ENCODE results near the gene PLCD1.

DNA sequence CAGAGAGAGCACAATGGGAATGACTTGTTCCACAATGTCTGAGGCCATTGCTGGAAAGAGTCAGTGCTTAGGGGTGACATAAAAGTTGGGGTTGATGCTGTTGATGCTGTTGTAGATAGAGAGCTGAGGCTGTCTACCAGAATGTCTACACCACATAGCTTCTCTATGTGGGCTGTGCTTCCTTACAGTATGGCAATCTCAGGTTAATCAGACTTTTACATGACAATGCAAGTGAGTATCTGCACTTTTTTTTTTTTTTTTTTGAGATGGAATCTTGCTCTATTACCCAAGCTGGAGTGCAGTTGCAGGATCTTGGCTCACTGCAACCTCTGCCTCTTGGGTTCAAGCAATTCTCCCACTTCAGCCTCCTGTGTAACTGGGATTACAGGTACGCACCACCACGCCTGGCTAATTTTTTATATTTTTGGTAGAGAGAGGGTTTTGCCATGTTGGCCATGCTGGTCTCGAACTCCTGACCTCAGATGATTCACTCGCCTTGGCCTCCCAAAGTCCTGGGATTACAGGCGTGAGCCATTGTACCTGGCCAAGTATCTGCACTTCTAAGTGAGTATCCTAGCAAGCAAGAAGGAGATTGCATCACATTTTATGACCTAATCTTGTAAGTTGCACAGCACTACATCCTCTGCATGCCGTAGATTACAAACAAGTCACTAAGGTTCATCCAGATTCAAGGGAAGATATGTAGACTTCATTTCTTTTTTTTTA is 38.2 kb upstream of the PLCD1 start:
- TF ChIP-seq, protein P1, sequence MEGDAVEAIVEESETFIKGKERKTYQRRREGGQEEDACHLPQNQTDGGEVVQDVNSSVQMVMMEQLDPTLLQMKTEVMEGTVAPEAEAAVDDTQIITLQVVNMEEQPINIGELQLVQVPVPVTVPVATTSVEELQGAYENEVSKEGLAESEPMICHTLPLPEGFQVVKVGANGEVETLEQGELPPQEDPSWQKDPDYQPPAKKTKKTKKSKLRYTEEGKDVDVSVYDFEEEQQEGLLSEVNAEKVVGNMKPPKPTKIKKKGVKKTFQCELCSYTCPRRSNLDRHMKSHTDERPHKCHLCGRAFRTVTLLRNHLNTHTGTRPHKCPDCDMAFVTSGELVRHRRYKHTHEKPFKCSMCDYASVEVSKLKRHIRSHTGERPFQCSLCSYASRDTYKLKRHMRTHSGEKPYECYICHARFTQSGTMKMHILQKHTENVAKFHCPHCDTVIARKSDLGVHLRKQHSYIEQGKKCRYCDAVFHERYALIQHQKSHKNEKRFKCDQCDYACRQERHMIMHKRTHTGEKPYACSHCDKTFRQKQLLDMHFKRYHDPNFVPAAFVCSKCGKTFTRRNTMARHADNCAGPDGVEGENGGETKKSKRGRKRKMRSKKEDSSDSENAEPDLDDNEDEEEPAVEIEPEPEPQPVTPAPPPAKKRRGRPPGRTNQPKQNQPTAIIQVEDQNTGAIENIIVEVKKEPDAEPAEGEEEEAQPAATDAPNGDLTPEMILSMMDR (IDR thresholded peaks at IDR 0.05; ENCODE audit: control extremely low read depth in 1 of 3, insufficient read depth in 1 of 3, low read depth in 1 of 3, low read length in 3 of 3): no peak
- TF ChIP-seq YY1 (IDR thresholded peaks at IDR 0.05; ENCODE audit: low read depth, low read length): no peak
- TF ChIP-seq HDAC2 (IDR thresholded peaks at IDR 0.05; ENCODE audit: borderline replicate concordance in 1 of 2, low read depth in 2 of 2, low read length in 2 of 2): no peak
- TF ChIP-seq, protein P2, sequence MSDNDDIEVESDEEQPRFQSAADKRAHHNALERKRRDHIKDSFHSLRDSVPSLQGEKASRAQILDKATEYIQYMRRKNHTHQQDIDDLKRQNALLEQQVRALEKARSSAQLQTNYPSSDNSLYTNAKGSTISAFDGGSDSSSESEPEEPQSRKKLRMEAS (IDR thresholded peaks at IDR 0.05): no peak
- TF ChIP-seq PHF8 (conservative IDR thresholded peaks at IDR 0.05; ENCODE audit: low read depth, low read length): no peak
- TF ChIP-seq POLR2AphosphoS5 (IDR thresholded peaks at IDR 0.05; ENCODE audit: low read depth, low read length): no peak
- TF ChIP-seq CHD1 (IDR thresholded peaks at IDR 0.05; ENCODE audit: low read depth, low read length): no peak
- TF ChIP-seq JUND (IDR thresholded peaks at IDR 0.05; ENCODE audit: low read length): no peak
- TF ChIP-seq POLR2A (IDR thresholded peaks at IDR 0.05; ENCODE audit: control extremely low read depth in 1 of 2, low read depth in 2 of 2, low read length in 2 of 2): no peak
